H1 (cell line): ENCODE data around the gene SLC25A21. TPM values are rescaled to one million over a fixed set of nuclear protein-coding genes. Genes with fewer than 3 reads are reported as not detected.
A peak's percentile ranks its signal among the peaks of the same experiment; 100 is the strongest.

Experiments used
- E2F6 ChIP-seq: IDR thresholded peaks from 2 replicates; pipeline ENCODE4 v1.6.1; 2012; ENCODE audit warnings: inconsistent platforms
- SP1 ChIP-seq: IDR thresholded peaks from 2 replicates; pipeline ENCODE4 v1.6.1; 2011; ENCODE audit warnings: low read depth, low read length
- polyA plus RNA-seq, 7 experiments: library from polyadenylated mRNA; depleted of rRNA in 3 of 7; stranded (reverse) in 5 of 7; unstranded in 2 of 7; fragments of >200 nt in 5 of 7; fragments of 200-250 nt in 2 of 7; gene quantifications; 1 replicate in 5 of 7; 2 replicates in 1 of 7; 4 replicates in 1 of 7; pipeline versions ENCODE4 v1.2.1 to v1.2.3, GENCODE V29; 2011 to 2013; ENCODE audit warnings: missing spikeins in 2 of 7, mixed read lengths in 2 of 7
- total RNA-seq: library from RNA; stranded (reverse); fragmentation: NEBNext Ultra II Directional; extraction: Animal tissue kit (Norgen Biotek cat#: 25700); gene quantifications from 2 replicates; pipeline ENCODE4 v1.2.1, GENCODE V29; 2021

The SLC25A21 gene
- total and polyA plus RNA-seq, 2 of the 8 experiments (the other 6 are each of a cell fraction or from before 2014, with no cell fraction given), result 6.9 to 15.7 TPM

GRCh38 chr14:36659010-36659821 lies 513.2 kb downstream of the SLC25A21 start (continued):
- TF ChIP-seq SP1 (0 out of 2 replicates have a peak, but pooled peaks have one; percentile 25), E2F6 (no peak)
- TF ChIP-seq, all 59 proteins: peak for 5
